WERI-Rb-1 (cell line): Measurements from ENCODE around the gene SDHD.
"Not testable (repeated sequence)": the region's sequence is repeated elsewhere in the genome, so short reads cannot be mapped to it uniquely, and the experiment has no call there.

Source experiments
- DNase-seq: peaks from one replicate; pipeline ENCODE4 v3.0.0-alpha.2; 2020
- H3K27ac ChIP-seq: fragments of 250-450 bp; sonication (Bioruptor Pico); 2 replicates; pipeline ENCODE4 v1.5.1; 2020; ENCODE audit warnings: mild to moderate bottlenecking, moderate library complexity
- H3K27me3 ChIP-seq: fragments of 250-450 bp; sonication (Bioruptor Pico); 2 replicates; pipeline ENCODE4 v1.5.1; 2021; ENCODE audit warnings: mild to moderate bottlenecking, low read depth, moderate library complexity; ENCODE audit not compliant: insufficient read depth, severe bottlenecking
- H3K36me3 ChIP-seq: fragments of 250-450 bp; sonication (Bioruptor Pico); 2 replicates; pipeline ENCODE4 v1.5.1; 2020; ENCODE audit warnings: mild to moderate bottlenecking, moderate library complexity
- H3K4me3 ChIP-seq: 2 replicates; pipeline ENCODE4 v1.5.1; 2011; ENCODE audit warnings: low read depth, mild to moderate bottlenecking, control low read depth, low read length
- H3K9me3 ChIP-seq: fragments of 250-450 bp; sonication (Bioruptor Pico); 2 replicates; pipeline ENCODE4 v1.5.1; 2021; ENCODE audit warnings: mild to moderate bottlenecking, moderate library complexity; ENCODE audit not compliant: severe bottlenecking
- TF ChIP-seq, protein P1 (sequence below): IDR thresholded peaks from 2 replicates; pipeline ENCODE4 v1.5.1; 2011; ENCODE audit warnings: low read depth, mild to moderate bottlenecking, control low read depth, inconsistent platforms, low read length

Gene SDHD

GRCh38 chr11:112086422-112087191 lies at the start of gene SDHD, which contains the start of gene TIMM8B:
Gene SDHD, plus strand, starts transcription at chr11:112086873. Its CDS starts 35 bp downstream, at chr11:112086908.
Gene TIMM8B, minus strand, starts transcription at chr11:112086756. Its CDS starts 33 bp downstream, at chr11:112086723.
- peak; percentile 97 for DNase-seq
- Histone ChIP-seq H3K27me3 (no peaks in the 10 kb centered on the region), H3K4me3 (peak within 1 kb of the TSS; percentile 64), H3K9me3 (no peaks in the 10 kb centered on the region), H3K27ac (peak within 1 kb of the TSS; percentile 77), H3K36me3 (peaks cover 81% of the 10 kb centered on the region)
- TF ChIP-seq, protein P1, sequence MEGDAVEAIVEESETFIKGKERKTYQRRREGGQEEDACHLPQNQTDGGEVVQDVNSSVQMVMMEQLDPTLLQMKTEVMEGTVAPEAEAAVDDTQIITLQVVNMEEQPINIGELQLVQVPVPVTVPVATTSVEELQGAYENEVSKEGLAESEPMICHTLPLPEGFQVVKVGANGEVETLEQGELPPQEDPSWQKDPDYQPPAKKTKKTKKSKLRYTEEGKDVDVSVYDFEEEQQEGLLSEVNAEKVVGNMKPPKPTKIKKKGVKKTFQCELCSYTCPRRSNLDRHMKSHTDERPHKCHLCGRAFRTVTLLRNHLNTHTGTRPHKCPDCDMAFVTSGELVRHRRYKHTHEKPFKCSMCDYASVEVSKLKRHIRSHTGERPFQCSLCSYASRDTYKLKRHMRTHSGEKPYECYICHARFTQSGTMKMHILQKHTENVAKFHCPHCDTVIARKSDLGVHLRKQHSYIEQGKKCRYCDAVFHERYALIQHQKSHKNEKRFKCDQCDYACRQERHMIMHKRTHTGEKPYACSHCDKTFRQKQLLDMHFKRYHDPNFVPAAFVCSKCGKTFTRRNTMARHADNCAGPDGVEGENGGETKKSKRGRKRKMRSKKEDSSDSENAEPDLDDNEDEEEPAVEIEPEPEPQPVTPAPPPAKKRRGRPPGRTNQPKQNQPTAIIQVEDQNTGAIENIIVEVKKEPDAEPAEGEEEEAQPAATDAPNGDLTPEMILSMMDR = peak; percentile 39

GRCh38 chr11:112037527-112037926 lies 49.1 kb upstream of the SDHD start:
- TF ChIP-seq, protein P1 = no peak
- Histone ChIP-seq H3K4me3 (no peak overlapping the region), H3K9me3 (no peaks in the 10 kb centered on the region), H3K27me3 (no peaks in the 10 kb centered on the region), H3K27ac (no peak overlapping the region), H3K36me3 (peaks cover 71% of the 10 kb centered on the region)
- no peak for DNase-seq

GRCh38 chr11:112042161-112042960 lies 44.3 kb upstream of the SDHD start:
- TF ChIP-seq, protein P1 = no peak
- no peaks in the 10 kb centered on the region for H3K27me3 ChIP-seq
- peaks cover 72% of the 10 kb centered on the region for H3K36me3 ChIP-seq
- H3K9me3 ChIP-seq = no peaks in the 10 kb centered on the region
- no peak overlapping the region for H3K27ac ChIP-seq
- DNase-seq = no peak
- H3K4me3 ChIP-seq = no peak overlapping the region

GRCh38 chr11:112042961-112043304 lies 43.7 kb upstream of the SDHD start:
- Histone ChIP-seq H3K27me3 (no peaks in the 10 kb centered on the region), H3K4me3 (no peak overlapping the region), H3K27ac (no peak overlapping the region), H3K9me3 (no peaks in the 10 kb centered on the region), H3K36me3 (peaks cover 69% of the 10 kb centered on the region)
- DNase-seq = no peak
- TF ChIP-seq, protein P1 = no peak

DNA sequence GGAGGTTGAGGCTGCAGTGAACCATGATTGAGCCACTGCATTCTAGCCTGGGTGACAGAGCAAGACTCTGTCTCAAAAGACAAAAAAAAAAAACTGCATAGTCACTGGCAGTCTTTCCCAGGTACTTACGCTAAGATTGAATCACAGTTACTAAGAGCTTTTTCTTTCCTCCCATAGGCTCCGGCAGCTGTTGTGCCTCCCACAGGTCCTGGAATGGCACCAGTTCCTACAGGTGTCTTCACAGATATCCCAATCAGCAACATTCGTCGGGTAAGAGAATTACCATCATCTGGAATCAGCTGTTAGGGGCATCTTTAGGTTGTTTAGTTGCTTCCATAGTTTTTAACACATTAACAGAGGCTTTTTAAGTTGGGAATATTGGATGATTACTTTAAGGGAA lies 41.7 kb upstream of the SDHD start:
- Histone ChIP-seq H3K27me3 (no peaks in the 10 kb centered on the region), H3K36me3 (peaks cover 59% of the 10 kb centered on the region), H3K9me3 (no peaks in the 10 kb centered on the region), H3K4me3 (no peak overlapping the region), H3K27ac (no peak overlapping the region)
- TF ChIP-seq, protein P1 = no peak
- DNase-seq = no peak

GRCh38 chr11:112046647-112047046 lies 40.0 kb upstream of the SDHD start:
- not testable (repeated sequence) for H3K27ac ChIP-seq, H3K4me3 ChIP-seq, H3K9me3 ChIP-seq, DNase-seq, H3K27me3 ChIP-seq
- peaks cover 63% of the 10 kb centered on the region for H3K36me3 ChIP-seq

DNA sequence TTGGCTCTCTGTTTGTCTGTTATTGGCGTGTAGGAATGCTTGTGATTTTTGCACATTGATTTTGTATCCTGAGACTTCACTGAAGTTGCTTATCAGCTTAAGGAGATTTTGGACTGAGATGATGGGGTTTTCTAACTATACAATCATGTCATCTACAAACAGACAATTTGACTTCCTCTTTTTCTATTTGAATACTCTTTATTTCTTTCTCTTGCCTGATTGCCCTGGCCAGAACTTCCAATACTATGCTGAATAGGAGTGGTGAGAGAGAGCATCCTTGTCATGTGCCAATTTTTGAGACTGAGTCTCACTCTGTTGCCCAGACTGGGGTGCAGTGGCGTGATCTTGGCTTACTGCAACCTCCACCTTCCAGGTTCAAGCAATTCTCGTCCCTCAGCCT lies 38.4 kb upstream of the SDHD start:
- peaks cover 73% of the 10 kb centered on the region for H3K36me3 ChIP-seq
- not testable (repeated sequence) for DNase-seq, H3K27me3 ChIP-seq, H3K9me3 ChIP-seq, H3K27ac ChIP-seq, H3K4me3 ChIP-seq
